Loucy (cell line): Measurements from ENCODE around the gene LONP1.

Source experiments
- CTCF ChIP-seq: fragments of 200-600 bp; sonication (generic); conservative IDR thresholded peaks from 2 replicates; pipeline ENCODE4 v1.5.1; 2014; ENCODE audit warnings: mild to moderate bottlenecking, antibody characterized with exemption, low read length
- EZH2phosphoT487 ChIP-seq: fragments of 200-600 bp; IDR thresholded peaks from 2 replicates; pipeline ENCODE4 v1.6.1; 2018; ENCODE audit warnings: antibody characterized with exemption, mild to moderate bottlenecking, moderate library complexity, borderline replicate concordance

DNA sequence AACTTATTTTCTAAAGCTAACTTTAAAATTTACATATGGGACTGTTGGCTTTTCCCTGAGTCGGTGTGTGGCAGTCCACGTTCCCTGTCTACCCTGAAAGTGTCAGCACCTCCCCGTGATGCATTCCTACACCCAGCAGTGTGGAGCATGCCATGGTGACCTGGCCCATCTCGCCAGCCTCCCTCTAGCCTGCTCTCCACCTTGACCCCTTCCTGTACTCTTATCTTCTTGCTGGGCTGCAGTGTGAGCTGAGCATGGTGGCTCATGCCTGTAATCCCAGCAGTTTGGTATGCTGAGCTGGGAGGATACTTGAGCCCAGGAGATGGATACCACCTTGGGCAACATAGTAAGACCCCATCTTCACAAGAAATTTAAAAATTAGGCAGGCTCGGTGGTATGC is 65.0 kb downstream of the LONP1 start:
- TF ChIP-seq CTCF (no peak), EZH2phosphoT487 (no peak)
